K562 (cell line): ENCODE results near the gene ACADSB. TPM values are rescaled to one million over a fixed set of nuclear protein-coding genes. Genes with fewer than 3 reads are reported as not detected.

Experiments used
- ATAC-seq: fragments of 200-7000 bp; cut with Tn5 transposase; 3 replicates; pipeline ENCODE4 v1.9.1; 2020; ENCODE audit warnings: moderate library complexity
- Bru-seq: library from RNA; stranded (reverse); fragments of 400-500 nt; gene quantifications from one replicate; lab custom pipeline; 2021; lab: Mats Ljungman, UMichigan
- BruChase-seq, 2 experiments: library from RNA; stranded (reverse); fragments of 400-500 nt; gene quantifications; one replicate each; lab custom pipeline; 2021; lab: Mats Ljungman, UMichigan
- BruUV-seq: library from RNA; stranded (reverse); fragments of 400-500 nt; replicated peaks from 2 replicates; lab custom pipeline; 2021; lab: Mats Ljungman, UMichigan
- CTCF ChIA-PET: fragments of 300-600 bp; formaldehyde crosslinking; extraction: SDS; loops from one replicate; lab custom pipeline; 2021; ENCODE audit warnings: low intra/inter-chr PET ratio; lab: Yijun Ruan, JAX
- POLR2A ChIA-PET: fragments of 300-600, 350-650 bp; sonication (Branson Sonifier 250); formaldehyde crosslinking; extraction: SDS; loops from one replicate; lab custom pipeline; 2021; ENCODE audit warnings: antibody characterized with exemption, inconsistent platforms; lab: Yijun Ruan, JAX
- DNase-seq, 4 experiments: peaks; one replicate each; pipeline versions ENCODE4 v3.0.0 to v3.0.0-alpha.2; 2011 to 2018; ENCODE audit warnings: low spot score in 3 of 4, mixed read lengths in 3 of 4; ENCODE audit errors: extremely low read depth in 1 of 4
- FAIRE-seq: peaks from 2 replicates; lab custom pipeline; 2011; peaks lifted over from hg19 to GRCh38; lab: Jason Lieb, UNC
- H2AFZ ChIP-seq: 2 replicates; pipeline ENCODE4 v1.6.0; 2011; ENCODE audit warnings: low read depth, low read length, control low read depth, inconsistent platforms
- H3K27ac ChIP-seq: fragments of 200-600 bp; 3 replicates; pipeline ENCODE4 v1.8.0; 2011; ENCODE audit warnings: low read depth, mild to moderate bottlenecking, control low read depth, inconsistent platforms, low read length, moderate library complexity, mixed read lengths; ENCODE audit errors: extremely low read depth
- H3K27me3 ChIP-seq, 2 experiments: fragments of 300-600 bp in 1 of 2; 2 replicates in 1 of 2; 3 replicates in 1 of 2; pipeline versions ENCODE4 v1.6.0 to v1.8.0; 2011; ENCODE audit warnings: inconsistent platforms in 2 of 2, low read length in 2 of 2, mild to moderate bottlenecking in 1 of 2, mixed read lengths in 1 of 2, moderate library complexity in 1 of 2; ENCODE audit not compliant: control insufficient read depth in 2 of 2, insufficient read depth in 2 of 2
- H3K36me3 ChIP-seq: fragments of 300-600 bp; 3 replicates; pipeline ENCODE4 v1.8.0; 2011; ENCODE audit warnings: mild to moderate bottlenecking, low read length, inconsistent platforms; ENCODE audit not compliant: control insufficient read depth, insufficient read depth
- H3K4me1 ChIP-seq, 2 experiments: fragments of 200-600 bp in 1 of 2; replicated peaks in 1 of 2; 2 replicates in 1 of 2; 3 replicates in 1 of 2; pipeline versions ENCODE4 v1.5.1 to v1.8.0; 2011; ENCODE audit warnings: inconsistent platforms in 2 of 2, low read length in 2 of 2, mild to moderate bottlenecking in 1 of 2, mixed read lengths in 1 of 2, moderate library complexity in 1 of 2; ENCODE audit not compliant: control insufficient read depth in 2 of 2, insufficient read depth in 2 of 2
- H3K4me2 ChIP-seq: 2 replicates; pipeline ENCODE4 v1.6.1; 2011; ENCODE audit warnings: low read length, control low read depth, inconsistent platforms, mixed read lengths; ENCODE audit not compliant: insufficient read depth
- H3K4me3 ChIP-seq: fragments of 200-600 bp; sonication (generic), shearing (Covaris generic); 2 replicates; pipeline ENCODE4 v1.5.1; 2016; ENCODE audit warnings: control low read depth, inconsistent platforms
- H3K79me2 ChIP-seq: fragments of 200-600 bp; 3 replicates; pipeline ENCODE4 v1.8.0; 2011; ENCODE audit warnings: low read length, inconsistent platforms; ENCODE audit not compliant: control insufficient read depth, insufficient read depth
- H3K9ac ChIP-seq, 2 experiments: 2 replicates each; pipeline versions ENCODE4 v1.6.0 to v1.6.1; 2011; ENCODE audit warnings: low read depth in 2 of 2, low read length in 2 of 2, control low read depth in 1 of 2, inconsistent platforms in 1 of 2, mild to moderate bottlenecking in 1 of 2, mixed read lengths in 1 of 2; ENCODE audit not compliant: insufficient read depth in 1 of 2
- H3K9me1 ChIP-seq: one replicate; pipeline ENCODE4 v1.6.0; 2011; ENCODE audit warnings: inconsistent platforms, mild to moderate bottlenecking, low read length, moderate library complexity; ENCODE audit not compliant: control insufficient read depth, insufficient read depth
- H3K9me3 ChIP-seq: replicated peaks from 2 replicates; pipeline ENCODE4 v1.5.1; 2011; ENCODE audit warnings: low read depth, low read length, inconsistent platforms; ENCODE audit not compliant: control insufficient read depth, insufficient read depth
- H4K20me1 ChIP-seq: replicated peaks from 2 replicates; pipeline ENCODE4 v1.6.1; 2011; ENCODE audit warnings: low read length, inconsistent platforms, mixed read lengths; ENCODE audit not compliant: control insufficient read depth, insufficient read depth
- ARID1B ChIP-seq: fragments of 450-650 bp; IDR thresholded peaks from 2 replicates; pipeline ENCODE4 v1.6.1; 2016; ENCODE audit warnings: antibody characterized with exemption, mild to moderate bottlenecking, inconsistent platforms
- CXXC5 ChIP-seq: fragments of 250-450 bp; sonication (Bioruptor Pico); IDR thresholded peaks from 2 replicates; pipeline ENCODE4 v1.8.0; 2022; ENCODE audit warnings: inconsistent platforms, mild to moderate bottlenecking, moderate library complexity
- E2F6 ChIP-seq, 2 experiments: IDR thresholded peaks; 2 replicates each; pipeline ENCODE4 v1.6.1; 2011; ENCODE audit warnings: borderline replicate concordance in 1 of 2, control low read depth in 1 of 2, low read depth in 1 of 2, low read length in 1 of 2, mild to moderate bottlenecking in 1 of 2, mixed read lengths in 1 of 2, moderate library complexity in 1 of 2; ENCODE audit not compliant: insufficient read depth in 1 of 2, insufficient read length in 1 of 2, poor library complexity in 1 of 2, severe bottlenecking in 1 of 2; ENCODE audit errors: extremely low read depth in 1 of 2
- POU5F1 ChIP-seq: fragments of 150-350 bp; IDR thresholded peaks from 2 replicates; pipeline ENCODE4 v1.6.1; 2014; ENCODE audit warnings: borderline replicate concordance, low read length, low read depth, mild to moderate bottlenecking; ENCODE audit not compliant: partially characterized antibody
- RCOR1 ChIP-seq, 2 experiments: IDR thresholded peaks; 2 replicates each; pipeline ENCODE4 v1.6.1; 2012; ENCODE audit warnings: low read depth in 2 of 2, low read length in 2 of 2, borderline replicate concordance in 1 of 2, improper control_type of control experiment in 1 of 2
- THAP7 ChIP-seq: fragments of 250-450 bp; sonication (Bioruptor Pico); IDR thresholded peaks from 2 replicates; pipeline ENCODE4 v1.5.0; 2021
- ZEB2 ChIP-seq: fragments of 450-650 bp; IDR thresholded peaks from 2 replicates; pipeline ENCODE4 v1.6.1; 2016
- WGBS: fragments of 100-300 bp; shearing (Covaris generic); methylation state at CpG from one replicate; pipeline ENCODE4 v1.1.6; 2016; ENCODE audit warnings: low coverage, mixed read lengths; ENCODE audit not compliant: insufficient coverage; ENCODE audit errors: missing lambda C conversion rate; 5-methylcytosine and 5-hydroxymethylcytosine counted together
- in situ Hi-C: fragments of 300-500 bp; cut with MboI; formaldehyde crosslinking; loops from 4 replicates; pipeline ENCODE4 v1.15.0; 2018; ENCODE audit warnings: inconsistent platforms, mixed read lengths
- intact Hi-C: fragments of 100-400 bp; cut with micrococcal nuclease; formaldehyde crosslinking; loops from 2 replicates; pipeline ENCODE4 v1.14.2; 2022
- long read RNA-seq, 3 experiments: library from polyadenylated mRNA in 2 of 3; library from RNA in 1 of 3; unstranded in 2 of 3; stranded (forward) in 1 of 3; transcript quantifications; one replicate each; pipeline ENCODE4 v2.0.0, GENCODE V29; 2019 to 2022
- polyA minus RNA-seq, 3 experiments: library from RNA; depleted of rRNA, polyadenylated mRNA; stranded (reverse); fragments of >200 nt; gene quantifications; 2 replicates each; pipeline ENCODE4 v1.2.3, GENCODE V29; 2011
- polyA plus RNA-seq, 8 experiments: library from polyadenylated mRNA; depleted of rRNA in 4 of 8; stranded (reverse) in 5 of 8; unstranded in 3 of 8; fragments of >200 nt; fragmentation: Nextera tagmentation in 2 of 8; fragmentation: Illumina TruSeq in 1 of 8; extraction: Ambion mirVana in 2 of 8; extraction: Trizol in 1 of 8; gene quantifications; 2 replicates each; pipeline versions ENCODE4 v1.2.1 to v1.2.3, GENCODE V29; 2011 to 2014; ENCODE audit warnings: inconsistent platforms in 1 of 8, missing spikeins in 1 of 8
- total RNA-seq, 7 experiments: library from RNA; depleted of rRNA in 6 of 7; stranded (reverse); fragments of >200 nt in 6 of 7; fragmentation: Illumina TruSeq in 2 of 7; extraction: Trizol in 2 of 7; gene quantifications; 2 replicates each; pipeline versions ENCODE4 v1.2.1 to v1.2.3, GENCODE V29; 2011 to 2021; ENCODE audit warnings: low replicate concordance in 1 of 7
- TF ChIP-seq, protein P1 (sequence below), 2 experiments: IDR thresholded peaks; 2 replicates each; pipeline ENCODE4 v1.6.1; 2012; ENCODE audit warnings: improper control_type of control experiment in 2 of 2, low read depth in 2 of 2, low read length in 2 of 2, borderline replicate concordance in 1 of 2

Gene ACADSB
- total RNA-seq (2011; cell fraction: chromatin; rRNA removed; ENCODE audit: low replicate concordance): 4.9 and 17.0 TPM in 2 replicates
- total RNA-seq (2011; cell fraction: nucleolus; rRNA removed): 2.0 and 4.6 TPM in 2 replicates
- total RNA-seq (2011; cell fraction: nucleoplasm; rRNA removed): 3.4 and 5.6 TPM in 2 replicates
- 2.9 TPM in 2 replicates for total RNA-seq (2014; rRNA removed)
- total RNA-seq (2014; rRNA removed; fragmentation: Illumina TruSeq; extraction: Trizol): 4.0 and 5.7 TPM in 2 replicates
- 4.6 TPM in 2 replicates for total RNA-seq (2015; rRNA removed; fragmentation: Illumina TruSeq; extraction: Trizol)
- 7.8 and 8.0 TPM in 2 replicates for total RNA-seq (2021)
- 8.0 TPM in 2 replicates for polyA plus RNA-seq (2011; rRNA removed)
- 1.2 and 2.4 TPM in 2 replicates for polyA plus RNA-seq (2011; cell fraction: cytosol; rRNA removed)
- 6.6 and 15.4 TPM in 2 replicates for polyA plus RNA-seq (2011; cell fraction: nucleus; rRNA removed)
- 3.4 TPM in 2 replicates for polyA plus RNA-seq (2012)
- polyA plus RNA-seq (2014; fragmentation: Illumina TruSeq; extraction: Trizol): 5.0 and 5.8 TPM in 2 replicates
- 1 to 10 TPM; 4.7 to 9.1 TPM for polyA plus RNA-seq (2014; fragmentation: Nextera tagmentation; extraction: Ambion mirVana)
- 5.5 and 6.0 TPM in 2 replicates for polyA plus RNA-seq (2014; rRNA removed)
- polyA minus RNA-seq (2011; rRNA and poly(A)+ RNA removed): 6.0 and 6.2 TPM in 2 replicates
- 2.4 and 3.2 TPM in 2 replicates for polyA minus RNA-seq (2011; cell fraction: cytosol; rRNA and poly(A)+ RNA removed)
- polyA minus RNA-seq (2011; cell fraction: nucleus; rRNA and poly(A)+ RNA removed): 3.1 and 6.6 TPM in 2 replicates
- Bru-seq, nascent RNA: percentile 56 among the genes with signal in this experiment
- BruChase-seq, experiment 1, labeled RNA remaining after a 2-hour chase: percentile 56 among the genes with signal in this experiment
- BruChase-seq, experiment 2, labeled RNA remaining after a 6-hour chase: percentile 57 among the genes with signal in this experiment
- long read RNA-seq, experiment 1, full-length matches to known transcripts: 4 of 10 reads
- long read RNA-seq, experiment 1, partial matches to known transcripts: 2 of 10 reads
- long read RNA-seq, experiment 1, other reads (novel, unspliced or antisense): 4 of 10 reads
- long read RNA-seq, experiment 2, partial matches to known transcripts: 2 of 5 reads
- long read RNA-seq, experiment 2, other reads (novel, unspliced or antisense): 3 of 5 reads
- long read RNA-seq, experiment 3, full-length matches to known transcripts: 3 of 4 reads
- long read RNA-seq, experiment 3, partial matches to known transcripts: 0 of 4 reads
- long read RNA-seq, experiment 3, other reads (novel, unspliced or antisense): 1 of 4 reads

- in situ Hi-C loops: no loop called here
- WGBS: 1% methylated on average over 12 of the region's 68 CpGs
- TF ChIP-seq ARID1B: peak; percentile 14; the same call in 1 of the 2 replicates
- TF ChIP-seq CXXC5 (CRISPR knock-in tag): 0 out of 2 replicates have a peak, but pooled peaks have one; percentile 19
- peak in 1 of 2 experiments; percentile 44 for TF ChIP-seq E2F6 (IDR thresholded peaks at IDR 0.05; ENCODE audit: borderline replicate concordance in 1 of 2, extremely low read depth in 1 of 2, insufficient read depth in 1 of 2, insufficient read length in 1 of 2, low read depth in 1 of 2, low read length in 1 of 2, poor library complexity in 1 of 2, severe bottlenecking in 1 of 2)
- TF ChIP-seq RCOR1 (IDR thresholded peaks at IDR 0.05; ENCODE audit: borderline replicate concordance in 1 of 2, low read depth in 2 of 2, low read length in 2 of 2): 0 out of 4 replicates have a peak, but pooled peaks of 1 of the 2 experiments have one; percentile 34
- no peak for TF ChIP-seq ZEB2
- TF ChIP-seq, protein P1, sequence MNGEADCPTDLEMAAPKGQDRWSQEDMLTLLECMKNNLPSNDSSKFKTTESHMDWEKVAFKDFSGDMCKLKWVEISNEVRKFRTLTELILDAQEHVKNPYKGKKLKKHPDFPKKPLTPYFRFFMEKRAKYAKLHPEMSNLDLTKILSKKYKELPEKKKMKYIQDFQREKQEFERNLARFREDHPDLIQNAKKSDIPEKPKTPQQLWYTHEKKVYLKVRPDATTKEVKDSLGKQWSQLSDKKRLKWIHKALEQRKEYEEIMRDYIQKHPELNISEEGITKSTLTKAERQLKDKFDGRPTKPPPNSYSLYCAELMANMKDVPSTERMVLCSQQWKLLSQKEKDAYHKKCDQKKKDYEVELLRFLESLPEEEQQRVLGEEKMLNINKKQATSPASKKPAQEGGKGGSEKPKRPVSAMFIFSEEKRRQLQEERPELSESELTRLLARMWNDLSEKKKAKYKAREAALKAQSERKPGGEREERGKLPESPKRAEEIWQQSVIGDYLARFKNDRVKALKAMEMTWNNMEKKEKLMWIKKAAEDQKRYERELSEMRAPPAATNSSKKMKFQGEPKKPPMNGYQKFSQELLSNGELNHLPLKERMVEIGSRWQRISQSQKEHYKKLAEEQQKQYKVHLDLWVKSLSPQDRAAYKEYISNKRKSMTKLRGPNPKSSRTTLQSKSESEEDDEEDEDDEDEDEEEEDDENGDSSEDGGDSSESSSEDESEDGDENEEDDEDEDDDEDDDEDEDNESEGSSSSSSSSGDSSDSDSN (IDR thresholded peaks at IDR 0.05; ENCODE audit: borderline replicate concordance in 1 of 2, low read depth in 2 of 2, low read length in 2 of 2): 0 out of 4 replicates have a peak, but pooled peaks of 1 of the 2 experiments have one; percentile 38
- peak; percentile 71 for TF ChIP-seq POU5F1
- TF ChIP-seq THAP7 (CRISPR knock-in tag): peak; percentile 93
Observed at GRCh38 chr10:123008355-123009104, at the start of gene ACADSB, which contains the start of gene IKZF5. ACADSB (plus strand) TSS chr10:123009006; CDS start chr10:123009030, 24 bp downstream. IKZF5 (minus strand) TSS chr10:123008795; CDS start chr10:122998625, 10,170 bp downstream.

More at GRCh38 chr10:123008355-123009104, at the start of gene ACADSB, which contains the start of gene IKZF5:
- intact Hi-C loops: no loop called here
- peak; percentile 94 for ATAC-seq
- Histone ChIP-seq H3K27me3 (no peaks in the 10 kb centered on the region), H3K4me2 (peak within 1 kb of the TSS; percentile 83), H3K27ac (peak within 1 kb of the TSS; percentile 92), H3K9me1 (no peaks in the 10 kb centered on the region), H3K36me3 (peaks cover 13% of the 10 kb centered on the region; the same call in 2 of the 3 replicates), H3K9me3 (no peaks in the 10 kb centered on the region), H3K4me1 (peaks cover 11 to 16% of the 10 kb centered on the region in 2 experiments; a peak in 4 of 5 replicates), H2AFZ (peak within 1 kb of the TSS; percentile 80), H3K9ac (peak within 1 kb of the TSS; percentile 91 to 97), H4K20me1 (no peaks in the 10 kb centered on the region), H3K79me2 (peaks cover 63% of the 10 kb centered on the region), H3K4me3 (peak within 1 kb of the TSS; percentile 98)
- FAIRE-seq: peak; percentile 87
- BruUV-seq: no TSS peak
- DNase-seq: peak; percentile 93 to 97 (median 94)
- CTCF ChIA-PET: no interaction called here
- POLR2A ChIA-PET: interaction anchor here (0.7 to 1.8 kb wide), 5 partner anchors 9 to 77 kb away, joined by 3 to 9 read pairs (median 4); no protein-coding TSS in a partner anchor
